H9 (cell line): ENCODE results near the gene HIGD2A. TPM values are rescaled to one million over a fixed set of nuclear protein-coding genes. Genes with fewer than 3 reads are reported as not detected.

Source experiments
- DNase-seq: peaks from one replicate; pipeline ENCODE4 v3.0.0-alpha.2; 2017
- H2AFZ ChIP-seq: one replicate; pipeline ENCODE4 v1.6.1; 2013; ENCODE audit warnings: mild to moderate bottlenecking, low read length, control low read depth, moderate library complexity
- H2AK5ac ChIP-seq: 2 replicates; pipeline ENCODE4 v1.6.1; 2013; ENCODE audit warnings: low read length, control low read depth, mixed read lengths; ENCODE audit not compliant: insufficient read length
- H2BK120ac ChIP-seq: one replicate; pipeline ENCODE4 v1.6.1; 2013; ENCODE audit warnings: low read depth, mild to moderate bottlenecking, low read length, control low read depth, inconsistent platforms; ENCODE audit not compliant: poor library complexity, severe bottlenecking
- H2BK12ac ChIP-seq: 2 replicates; pipeline ENCODE4 v1.6.1; 2013; ENCODE audit warnings: low read length, control low read depth, mixed read lengths, low read depth; ENCODE audit not compliant: insufficient read length
- H2BK15ac ChIP-seq: 2 replicates; pipeline ENCODE4 v1.6.1; 2013; ENCODE audit warnings: low read depth, low read length, control low read depth
- H2BK20ac ChIP-seq: one replicate; pipeline ENCODE4 v1.6.1; 2013; ENCODE audit warnings: low read depth, mild to moderate bottlenecking, low read length, control low read depth, inconsistent platforms; ENCODE audit not compliant: poor library complexity, severe bottlenecking
- H2BK5ac ChIP-seq: 2 replicates; pipeline ENCODE4 v1.6.1; 2013; ENCODE audit warnings: low read length, control low read depth, mixed read lengths; ENCODE audit not compliant: insufficient read length
- H3K14ac ChIP-seq: 2 replicates; pipeline ENCODE4 v1.6.1; 2013; ENCODE audit warnings: low read length, control low read depth; ENCODE audit not compliant: insufficient read depth
- H3K18ac ChIP-seq: 2 replicates; pipeline ENCODE4 v1.6.1; 2013; ENCODE audit warnings: low read depth, mild to moderate bottlenecking, mixed read lengths, low read length, control low read depth; ENCODE audit not compliant: insufficient read length
- H3K23ac ChIP-seq: 2 replicates; pipeline ENCODE4 v1.6.1; 2013; ENCODE audit warnings: low read length, control low read depth, mixed read lengths, low read depth; ENCODE audit not compliant: insufficient read length
- H3K23me2 ChIP-seq: 2 replicates; pipeline ENCODE4 v1.6.1; 2013; ENCODE audit warnings: low read depth, mild to moderate bottlenecking, mixed read lengths, low read length, control low read depth; ENCODE audit not compliant: insufficient read length, poor library complexity, severe bottlenecking
- H3K27ac ChIP-seq: 2 replicates; pipeline ENCODE4 v1.5.1; 2013; ENCODE audit warnings: low read length, control low read depth, mixed read lengths, low read depth; ENCODE audit not compliant: insufficient read length
- H3K27me3 ChIP-seq: 2 replicates; pipeline ENCODE4 v1.6.1; 2013; ENCODE audit warnings: low read length, control low read depth, inconsistent platforms; ENCODE audit not compliant: insufficient read depth
- H3K4ac ChIP-seq: 2 replicates; pipeline ENCODE4 v1.6.1; 2013; ENCODE audit warnings: low read depth, mild to moderate bottlenecking, control low read depth, inconsistent platforms, low read length, moderate library complexity
- H3K4me1 ChIP-seq: 2 replicates; pipeline ENCODE4 v1.6.1; 2013; ENCODE audit warnings: low read length, control low read depth, inconsistent platforms; ENCODE audit not compliant: insufficient read depth
- H3K4me2 ChIP-seq: 2 replicates; pipeline ENCODE4 v1.6.1; 2013; ENCODE audit warnings: low read length, control low read depth, mixed read lengths; ENCODE audit not compliant: insufficient read length, insufficient read depth
- H3K56ac ChIP-seq: 2 replicates; pipeline ENCODE4 v1.6.1; 2013; ENCODE audit warnings: low read depth, mild to moderate bottlenecking, mixed read lengths, low read length, control low read depth; ENCODE audit not compliant: insufficient read length
- H3K79me1 ChIP-seq: 2 replicates; pipeline ENCODE4 v1.6.1; 2013; ENCODE audit warnings: low read depth, mild to moderate bottlenecking, moderate library complexity, low read length, control low read depth, inconsistent platforms; ENCODE audit not compliant: insufficient read depth, poor library complexity, severe bottlenecking
- H3K79me2 ChIP-seq: 2 replicates; pipeline ENCODE4 v1.6.1; 2013; ENCODE audit warnings: low read length, control low read depth, inconsistent platforms; ENCODE audit not compliant: insufficient read depth
- H3K9ac ChIP-seq: 2 replicates; pipeline ENCODE4 v1.6.1; 2013; ENCODE audit warnings: low read length, control low read depth, mixed read lengths; ENCODE audit not compliant: insufficient read length; ENCODE audit errors: extremely low read depth
- H3K9me3 ChIP-seq: one replicate; pipeline ENCODE4 v1.6.1; 2013; ENCODE audit warnings: low read depth, low read length, inconsistent platforms; ENCODE audit not compliant: control insufficient read depth
- H3T11ph ChIP-seq: one replicate; pipeline ENCODE4 v1.6.1; 2013; ENCODE audit warnings: mild to moderate bottlenecking, low read length, control low read depth, inconsistent platforms
- H4K20me1 ChIP-seq: one replicate; pipeline ENCODE4 v1.6.1; 2013; ENCODE audit not compliant: control insufficient read depth, insufficient read length, insufficient read depth
- H4K5ac ChIP-seq: 2 replicates; pipeline ENCODE4 v1.6.1; 2013; ENCODE audit warnings: low read depth, mild to moderate bottlenecking, mixed read lengths, low read length, control low read depth; ENCODE audit not compliant: insufficient read length
- H4K8ac ChIP-seq: replicated peaks from 2 replicates; pipeline ENCODE4 v1.6.1; 2013; ENCODE audit warnings: low read length, control low read depth, mixed read lengths, low read depth; ENCODE audit not compliant: insufficient read length
- H4K91ac ChIP-seq: 2 replicates; pipeline ENCODE4 v1.6.1; 2013; ENCODE audit warnings: low read depth, mild to moderate bottlenecking, moderate library complexity, mixed read lengths, low read length, control low read depth; ENCODE audit not compliant: insufficient read length
- H3K27ac Mint-ChIP-seq, 3 experiments: 2 replicates in 2 of 3; 3 replicates in 1 of 3; pipeline ENCODE4 v1.8.0; 2020 to 2021; ENCODE audit warnings: mixed read lengths in 3 of 3, mild to moderate bottlenecking in 1 of 3, moderate library complexity in 1 of 3
- H3K27me3 Mint-ChIP-seq: 2 replicates; pipeline ENCODE4 v1.8.0; 2021; ENCODE audit warnings: low read depth, mild to moderate bottlenecking, moderate library complexity, mixed read lengths
- H3K36me3 Mint-ChIP-seq, 3 experiments: 2 replicates in 2 of 3; 3 replicates in 1 of 3; pipeline ENCODE4 v1.8.0; 2020 to 2021; ENCODE audit warnings: low read depth in 3 of 3, mixed read lengths in 3 of 3; ENCODE audit not compliant: insufficient read depth in 1 of 3
- H3K4me1 Mint-ChIP-seq, 2 experiments: 2 replicates each; pipeline ENCODE4 v1.8.0; 2020; ENCODE audit warnings: mixed read lengths in 2 of 2
- H3K4me3 Mint-ChIP-seq, 2 experiments: 2 replicates in 1 of 2; 3 replicates in 1 of 2; pipeline ENCODE4 v1.8.0; 2020 to 2021; ENCODE audit warnings: mild to moderate bottlenecking in 2 of 2, mixed read lengths in 2 of 2, moderate library complexity in 1 of 2
- H3K9me3 Mint-ChIP-seq, 2 experiments: 2 replicates in 1 of 2; 3 replicates in 1 of 2; pipeline ENCODE4 v1.8.0; 2020; ENCODE audit warnings: mild to moderate bottlenecking in 2 of 2, mixed read lengths in 2 of 2, moderate library complexity in 1 of 2
- WGBS: extraction: QIAGEN DNeasy Blood & Tissue Kit; methylation state at CpG from one replicate; pipeline ENCODE4 v1.1.7; 2013; ENCODE audit warnings: missing lambda C conversion rate, low lambda C conversion rate, mixed read lengths; ENCODE audit not compliant: insufficient read length; ENCODE audit errors: extremely low coverage; 5-methylcytosine and 5-hydroxymethylcytosine counted together
- total RNA-seq: library from RNA; stranded (reverse); gene quantifications from 2 replicates; pipeline ENCODE4 v1.2.1, GENCODE V29; 2021
- TF ChIP-seq, protein P1 (sequence below): fragments of 200-600 bp; sonication (generic); conservative IDR thresholded peaks from 3 replicates; pipeline ENCODE4 v1.8.0; 2021; ENCODE audit warnings: antibody characterized with exemption, mild to moderate bottlenecking

The HIGD2A gene
- total RNA-seq, 1 experiment from 2014 or later: 92.3 TPM

DNA sequence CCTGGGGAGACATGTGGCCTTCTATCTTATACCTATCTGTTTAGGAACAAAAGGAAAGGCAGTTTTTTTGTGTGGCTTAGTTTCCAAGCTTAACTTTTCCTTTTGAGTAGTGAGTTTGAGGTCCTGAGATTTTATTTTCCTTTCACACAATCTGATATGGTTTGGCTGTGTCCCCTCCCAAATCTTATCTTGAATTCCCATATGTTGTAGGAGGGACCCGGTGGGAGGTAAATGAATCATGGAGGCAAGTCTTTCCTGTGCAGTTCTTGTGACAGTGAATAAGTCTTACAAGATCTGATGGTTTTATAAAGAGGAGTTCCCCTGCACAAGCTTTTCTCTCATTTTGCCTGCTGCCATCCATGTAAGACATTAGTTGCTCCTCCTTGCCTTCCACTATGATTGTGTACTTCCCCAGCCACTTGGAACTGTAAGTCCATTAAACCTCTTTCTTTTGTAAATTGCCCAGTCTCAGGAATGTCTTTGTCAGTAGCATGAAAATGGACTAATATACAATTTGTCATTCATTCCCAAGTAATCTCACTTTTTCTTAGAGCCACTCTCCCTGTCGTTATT lies 32.5 kb downstream of the HIGD2A start:
- H2BK12ac ChIP-seq: no peak overlapping the region
- peaks cover 26% of the 10 kb centered on the region for H3K27me3 Mint-ChIP-seq
- H2AK5ac ChIP-seq: no peak overlapping the region
- no peaks in the 10 kb centered on the region for H4K20me1 ChIP-seq
- no peak overlapping the region for H4K91ac ChIP-seq
- no peak overlapping the region for H3K27ac ChIP-seq
- H2BK20ac ChIP-seq: no peak overlapping the region
- H3K18ac ChIP-seq: no peak overlapping the region
- H3K79me2 ChIP-seq: no peaks in the 10 kb centered on the region
- H3T11ph ChIP-seq: no peak overlapping the region
- no peak overlapping the region for H3K14ac ChIP-seq
- no peak overlapping the region for H3K27ac Mint-ChIP-seq
- no peak overlapping the region for H4K5ac ChIP-seq
- H3K36me3 Mint-ChIP-seq: peaks cover 4 to 34% (median 23%) of the 10 kb centered on the region in 3 experiments; a peak in 6 of 7 replicates
- peaks cover 45 to 58% of the 10 kb centered on the region in 2 experiments for H3K9me3 Mint-ChIP-seq
- no peaks in the 10 kb centered on the region for H3K9me3 ChIP-seq
- no peak overlapping the region for H3K4me3 Mint-ChIP-seq
- no peak overlapping the region for H2BK15ac ChIP-seq
- H3K4me1 Mint-ChIP-seq: peaks cover 4 to 7% of the 10 kb centered on the region in 2 experiments; a peak in 3 of 4 replicates
- H4K8ac ChIP-seq: no peak overlapping the region
- H3K27me3 ChIP-seq: no peaks in the 10 kb centered on the region; the same call in 1 of the 2 replicates
- H3K9ac ChIP-seq: no peak overlapping the region
- no peak overlapping the region for H3K23ac ChIP-seq
- no peak overlapping the region for H3K56ac ChIP-seq
- peaks cover under 1% of the 10 kb centered on the region for H3K23me2 ChIP-seq
- H3K79me1 ChIP-seq: no peaks in the 10 kb centered on the region
- no peak overlapping the region for H2BK120ac ChIP-seq
- H3K4ac ChIP-seq: no peak overlapping the region
- H2BK5ac ChIP-seq: no peak overlapping the region
- H3K4me2 ChIP-seq: no peak overlapping the region
- no peaks in the 10 kb centered on the region for H3K4me1 ChIP-seq
- WGBS: no CpG with 5 or more reads among the region's 2 CpGs
- no peak for DNase-seq
- no peak overlapping the region for H2AFZ ChIP-seq
- TF ChIP-seq, protein P1, sequence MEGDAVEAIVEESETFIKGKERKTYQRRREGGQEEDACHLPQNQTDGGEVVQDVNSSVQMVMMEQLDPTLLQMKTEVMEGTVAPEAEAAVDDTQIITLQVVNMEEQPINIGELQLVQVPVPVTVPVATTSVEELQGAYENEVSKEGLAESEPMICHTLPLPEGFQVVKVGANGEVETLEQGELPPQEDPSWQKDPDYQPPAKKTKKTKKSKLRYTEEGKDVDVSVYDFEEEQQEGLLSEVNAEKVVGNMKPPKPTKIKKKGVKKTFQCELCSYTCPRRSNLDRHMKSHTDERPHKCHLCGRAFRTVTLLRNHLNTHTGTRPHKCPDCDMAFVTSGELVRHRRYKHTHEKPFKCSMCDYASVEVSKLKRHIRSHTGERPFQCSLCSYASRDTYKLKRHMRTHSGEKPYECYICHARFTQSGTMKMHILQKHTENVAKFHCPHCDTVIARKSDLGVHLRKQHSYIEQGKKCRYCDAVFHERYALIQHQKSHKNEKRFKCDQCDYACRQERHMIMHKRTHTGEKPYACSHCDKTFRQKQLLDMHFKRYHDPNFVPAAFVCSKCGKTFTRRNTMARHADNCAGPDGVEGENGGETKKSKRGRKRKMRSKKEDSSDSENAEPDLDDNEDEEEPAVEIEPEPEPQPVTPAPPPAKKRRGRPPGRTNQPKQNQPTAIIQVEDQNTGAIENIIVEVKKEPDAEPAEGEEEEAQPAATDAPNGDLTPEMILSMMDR: no peak
